Fibroblast of skin of scalp (primary cell): ENCODE results near the gene AIFM1. TPM values are rescaled to one million over a fixed set of nuclear protein-coding genes. Genes with fewer than 3 reads are reported as not detected.

Source experiments
- DNase-seq: peaks from one replicate; pipeline ENCODE4 v3.0.0-alpha.2; 2013
- polyA plus RNA-seq, 2 experiments: library from polyadenylated mRNA; unstranded; fragments of 120-200 nt; gene quantifications; one replicate each; pipeline ENCODE4 v1.2.1, GENCODE V29; 2013; ENCODE audit not compliant: insufficient read length in 2 of 2

Gene AIFM1
- 29.7 TPM for polyA plus RNA-seq (2013, experiment 1 of 2; ENCODE audit: insufficient read length)
- polyA plus RNA-seq (2013, experiment 2 of 2; ENCODE audit: insufficient read length), result 29.2 TPM

GRCh38 chrX:130165703-130166502 lies at the start of gene AIFM1:
Gene AIFM1, minus strand, starts transcription at chrX:130165841. Its CDS starts 185 bp downstream, at chrX:130165656.
- peak; percentile 94 for DNase-seq

GRCh38 chrX:130213376-130213775 lies 47.7 kb upstream of the AIFM1 start:
- no peak for DNase-seq

- DNase-seq, result no peak
Measured at GRCh38 chrX:130212371-130212770, 46.7 kb upstream of the AIFM1 start.

- no peak for DNase-seq
Measured at GRCh38 chrX:130211415-130212186, 46.0 kb upstream of the AIFM1 start.

- DNase-seq, result no peak
Measured at GRCh38 chrX:130204647-130205046, 39.0 kb upstream of the AIFM1 start.

GRCh38 chrX:130197464-130197863 lies 31.8 kb upstream of the AIFM1 start:
- no peak for DNase-seq

- DNase-seq, result peak; percentile 40
Measured at GRCh38 chrX:130196466-130196865, 30.8 kb upstream of the AIFM1 start.

GRCh38 chrX:130190801-130191200 lies 25.2 kb upstream of the AIFM1 start:
- DNase-seq, result no peak

- DNase-seq, result no peak
Measured at GRCh38 chrX:130186651-130187050, 21.0 kb upstream of the AIFM1 start.

- DNase-seq, result no peak
Measured at GRCh38 chrX:130184857-130185256, 19.2 kb upstream of the AIFM1 start.

- DNase-seq, result no peak
Measured at GRCh38 chrX:130184168-130184567, 18.5 kb upstream of the AIFM1 start.

GRCh38 chrX:130179579-130180215 lies 14.1 kb upstream of the AIFM1 start:
- DNase-seq, result peak; percentile 38

GRCh38 chrX:130179170-130179569 lies 13.5 kb upstream of the AIFM1 start:
- no peak for DNase-seq

- DNase-seq, result no peak
Measured at GRCh38 chrX:130176942-130177341, 11.3 kb upstream of the AIFM1 start.

GRCh38 chrX:130176354-130176776 lies 10.7 kb upstream of the AIFM1 start:
- no peak for DNase-seq

GRCh38 chrX:130174937-130175336 lies 9.3 kb upstream of the AIFM1 start:
- no peak for DNase-seq

- DNase-seq, result peak; percentile 72
Measured at GRCh38 chrX:130174045-130174704, 8.5 kb upstream of the AIFM1 start.

- DNase-seq, result peak; percentile 78
Measured at GRCh38 chrX:130173190-130173895, 7.7 kb upstream of the AIFM1 start.

GRCh38 chrX:130172127-130172845 lies 6.6 kb upstream of the AIFM1 start:
- no peak for DNase-seq

GRCh38 chrX:130171446-130172126 lies 5.9 kb upstream of the AIFM1 start, which contains the start of gene RAB33A:
Gene RAB33A, plus strand, starts transcription at chrX:130171962. Its CDS starts 101 bp downstream, at chrX:130172063.
- DNase-seq, result peak; percentile 19
